ENCODE results near the gene GNPDA1.

Gene GNPDA1

GRCh38 chr5:141994511-141995136, 18.2 kb downstream of the GNPDA1 start:
- no peak for DNase-seq (ENCODE audit: low read depth in 2 of 2)

GRCh38 chr5:141992349-141992963, 20.4 kb downstream of the GNPDA1 start:
- DNase-seq (ENCODE audit: low read depth in 2 of 2), result peak in 1 of 2 donors; percentile 69

- DNase-seq (ENCODE audit: low read depth in 2 of 2), result no peak
Measured at GRCh38 chr5:141989720-141990119, 23.1 kb downstream of the GNPDA1 start.

GRCh38 chr5:141986072-141986471, 26.8 kb downstream of the GNPDA1 start:
- DNase-seq (ENCODE audit: low read depth in 2 of 2), result no peak

GRCh38 chr5:141982626-141983025, 30.2 kb downstream of the GNPDA1 start:
- no peak for DNase-seq (ENCODE audit: low read depth in 2 of 2)

GRCh38 chr5:141978389-141978788, 34.4 kb downstream of the GNPDA1 start:
- DNase-seq (ENCODE audit: low read depth in 2 of 2), result no peak

GRCh38 chr5:141976176-141976575, 36.7 kb downstream of the GNPDA1 start:
- no peak for DNase-seq (ENCODE audit: low read depth in 2 of 2)

- no peak for DNase-seq (ENCODE audit: low read depth in 2 of 2)
Measured at GRCh38 chr5:141973871-141974595, 38.8 kb downstream of the GNPDA1 start.

GRCh38 chr5:141969783-141970771, 42.8 kb downstream of the GNPDA1 start:
- DNase-seq (ENCODE audit: low read depth in 2 of 2), result no peak

- peak; percentile 79 to 90 for DNase-seq (ENCODE audit: low read depth in 2 of 2)
Measured at GRCh38 chr5:141968914-141969608, 43.8 kb downstream of the GNPDA1 start, which contains the start of gene RNF14. TSS of gene RNF14 (plus strand) at chr5:141969105. CDS start at chr5:141973589, 4,484 bp downstream.

GRCh38 chr5:141966963-141967333, 45.9 kb downstream of the GNPDA1 start:
- no peak for DNase-seq (ENCODE audit: low read depth in 2 of 2)

GRCh38 chr5:141966275-141966962, 46.4 kb downstream of the GNPDA1 start:
- no peak for DNase-seq (ENCODE audit: low read depth in 2 of 2)

GRCh38 chr5:141965071-141965470, 47.8 kb downstream of the GNPDA1 start:
- DNase-seq (ENCODE audit: low read depth in 2 of 2), result no peak

- DNase-seq (ENCODE audit: low read depth in 2 of 2), result no peak
Measured at GRCh38 chr5:141963701-141964100, 49.1 kb downstream of the GNPDA1 start.

- DNase-seq (ENCODE audit: low read depth in 2 of 2), result no peak
Measured at GRCh38 chr5:141961466-141961865, 51.4 kb downstream of the GNPDA1 start.

- peak; percentile 66 to 78 for DNase-seq (ENCODE audit: low read depth in 2 of 2)
Measured at GRCh38 chr5:141960449-141961323, 52.1 kb downstream of the GNPDA1 start.

- no peak for DNase-seq (ENCODE audit: low read depth in 2 of 2)
Measured at GRCh38 chr5:141960018-141960417, 52.8 kb downstream of the GNPDA1 start.

GRCh38 chr5:141958546-141959172, 54.2 kb downstream of the GNPDA1 start:
- DNase-seq (ENCODE audit: low read depth in 2 of 2), result no peak

- no peak for DNase-seq (ENCODE audit: low read depth in 2 of 2)
Measured at GRCh38 chr5:141958113-141958512, 54.7 kb downstream of the GNPDA1 start, which contains the start of gene PCDH12. TSS of gene PCDH12 (minus strand) at chr5:141958202. CDS start at chr5:141957851, 351 bp downstream.

Data from stimulated activated CD8-positive, alpha-beta memory T cell treated with anti-CD3 and anti-CD28 coated beads, Interleukin-15, amount 100 ng/mL, for 4 hours (primary cell).